Mammary epithelial cell (primary cell): ENCODE measurements around the gene DENND1A.

Source experiments
- CTCF ChIP-seq, 2 donors: IDR thresholded peaks in 1 of 2; conservative IDR thresholded peaks in 1 of 2; 2 replicates each; pipeline ENCODE4 v1.5.1; 2011 to 2012; ENCODE audit warnings: inconsistent platforms in 2 of 2, low read length in 2 of 2, mild to moderate bottlenecking in 2 of 2, control low read depth in 1 of 2, low read depth in 1 of 2; ENCODE audit not compliant: insufficient read depth in 1 of 2; ENCODE audit errors: extremely low read depth in 1 of 2
- EZH2 ChIP-seq: IDR thresholded peaks from 2 replicates; pipeline ENCODE4 v1.6.1; 2012; ENCODE audit warnings: low read length, inconsistent platforms, borderline replicate concordance

- no peak for TF ChIP-seq CTCF (conservative IDR thresholded peaks at IDR 0.05 in 1 of 2, IDR thresholded peaks at IDR 0.05 in 1 of 2; ENCODE audit: extremely low read depth in 1 of 2, insufficient read depth in 1 of 2, low read depth in 1 of 2, low read length in 2 of 2)
- no peak for TF ChIP-seq EZH2
These were observed 216.6 kb downstream of the DENND1A start for GRCh38 chr9:123713282-123713681.
